Right lobe of liver (tissue), 6 donors: ENCODE data around the gene CC2D2A. TPM values are rescaled to one million over a fixed set of nuclear protein-coding genes. Genes with fewer than 3 reads are reported as not detected.

ENCODE experiments used
- ATAC-seq, 4 donors: fragments of 200-7000 bp; cut with Tn5 transposase; one replicate each; pipeline ENCODE4 v1.9.1; 2020; ENCODE audit warnings: mild to moderate bottlenecking in 4 of 4, moderate library complexity in 4 of 4
- DNase-seq, 3 donors: peaks; one replicate each; pipeline ENCODE4 v3.0.0-alpha.2; 2020
- H3K27ac ChIP-seq, 3 donors: fragments of 200-600 bp; one replicate each; pipeline ENCODE4 v1.8.0; 2022
- H3K27me3 ChIP-seq, 2 donors: fragments of 200-600 bp; one replicate each; pipeline ENCODE4 v1.8.0; 2022
- H3K36me3 ChIP-seq, 4 donors: fragments of 200-600 bp; sonication (generic) in 1 of 4; one replicate each; pipeline versions ENCODE4 v1.5.1 to v1.8.0; 2017 to 2022; ENCODE audit warnings: control low read depth in 1 of 4
- H3K4me1 ChIP-seq, 4 donors: fragments of 200-600 bp; sonication (generic) in 1 of 4; one replicate each; pipeline versions ENCODE4 v1.5.1 to v1.8.0; 2017 to 2022; ENCODE audit warnings: control low read depth in 1 of 4
- H3K4me3 ChIP-seq, 3 donors: fragments of 200-600 bp; one replicate each; pipeline ENCODE4 v1.8.0; 2022
- H3K9me3 ChIP-seq, 4 donors: fragments of 200-600 bp; sonication (generic) in 1 of 4; one replicate each; pipeline versions ENCODE4 v1.5.1 to v1.8.0; 2017 to 2022; ENCODE audit warnings: control low read depth in 1 of 4
- CTCF ChIP-seq, 4 donors: fragments of 200-600 bp in 3 of 4; fragments of 450-650 bp in 1 of 4; IDR thresholded peaks; one replicate each; pipeline versions ENCODE4 v1.5.1 to v1.8.0; 2016 to 2022; ENCODE audit warnings: antibody characterized with exemption in 4 of 4, mild to moderate bottlenecking in 2 of 4
- POLR2A ChIP-seq: fragments of 450-650 bp; IDR thresholded peaks from one replicate; pipeline ENCODE4 v1.6.1; 2017; ENCODE audit warnings: antibody characterized with exemption, mild to moderate bottlenecking
- WGBS: methylation state at CpG from one replicate; pipeline ENCODE4 v1.1.6; 2018; ENCODE audit warnings: low coverage, low lambda C conversion rate; ENCODE audit not compliant: insufficient coverage; ENCODE audit errors: missing lambda C conversion rate; 5-methylcytosine and 5-hydroxymethylcytosine counted together
- intact Hi-C, 2 donors: fragments of 100-400 bp; cut with DNase I; formaldehyde crosslinking; loops; one replicate each; pipeline versions ENCODE4 v1.11.2 to v1.14.1; 2022
- total RNA-seq, 6 experiments: library from RNA; depleted of rRNA in 2 of 6; stranded (reverse); fragments of >200 nt in 2 of 6; fragmentation: NEBNext Ultra II Directional in 3 of 6; extraction: Animal tissue kit (Norgen Biotek cat#: 25700) in 3 of 6; gene quantifications; one replicate each; pipeline versions ENCODE4 v1.1.0 to v1.2.4, GENCODE V29; 2016 to 2023
- donor health status: DM: no; HTN: yes; CAD: no.
- donor health status: DM: no; HTN: no; CAD: no.
- donor health status: DM: no; HTN: no; CAD: no.
- donor health status: DM: no; HTN: yes; CAD: no.
- donor health status: DM: no; HTN: yes; CAD: no.

The CC2D2A gene
- total RNA-seq, 6 experiments from 2014 or later: 1.7 to 6.5 (median 3.2) TPM

GRCh38 chr4:15536552-15537499 is 67.1 kb downstream of the CC2D2A start:
- no peak for DNase-seq
- TF ChIP-seq CTCF (IDR thresholded peaks at IDR 0.05): no peak
- TF ChIP-seq POLR2A: no peak
- Histone ChIP-seq H3K4me1 (no peaks in the 10 kb centered on the region), H3K4me3 (no peak overlapping the region), H3K9me3 (no peaks in the 10 kb centered on the region), H3K27me3 (no peaks in the 10 kb centered on the region), H3K36me3 (peaks cover 0 to 4% (median 0%) of the 10 kb centered on the region in 4 donors), H3K27ac (no peak overlapping the region)
- no peak for ATAC-seq
- intact Hi-C loops: no loop called here
- WGBS: 63% methylated on average over 6 of the region's 7 CpGs

- no peak for ATAC-seq
- WGBS: 96% methylated on average over 5 of the region's 5 CpGs
- no peaks in the 10 kb centered on the region for H3K27me3 ChIP-seq
- H3K4me3 ChIP-seq: no peak overlapping the region
- DNase-seq: no peak
- H3K4me1 ChIP-seq: peaks cover 0 to 8% (median 0%) of the 10 kb centered on the region in 4 donors
- H3K27ac ChIP-seq: no peak overlapping the region
- peaks cover 0 to 4% (median 0%) of the 10 kb centered on the region in 4 donors for H3K36me3 ChIP-seq
- intact Hi-C loops: no loop called here
- no peaks in the 10 kb centered on the region for H3K9me3 ChIP-seq
- TF ChIP-seq POLR2A: no peak
- no peak for TF ChIP-seq CTCF (IDR thresholded peaks at IDR 0.05)
Observed at GRCh38 chr4:15541941-15542340, 72.3 kb downstream of the CC2D2A start.

GRCh38 chr4:15542760-15543159 is 73.1 kb downstream of the CC2D2A start:
- 63% methylated on average over 4 of the region's 7 CpGs for WGBS

GRCh38 chr4:15543537-15544247 is 74.0 kb downstream of the CC2D2A start:
- 81% methylated on average over 6 of the region's 6 CpGs for WGBS
- Histone ChIP-seq H3K36me3 (no peaks in the 10 kb centered on the region), H3K4me3 (no peak overlapping the region), H3K4me1 (peaks cover 0 to 8% (median 0%) of the 10 kb centered on the region in 4 donors), H3K27me3 (no peaks in the 10 kb centered on the region), H3K27ac (no peak overlapping the region), H3K9me3 (no peaks in the 10 kb centered on the region)
- intact Hi-C loops: no loop called here
- TF ChIP-seq CTCF (IDR thresholded peaks at IDR 0.05) (no peak), POLR2A (no peak)
- no peak for DNase-seq
- ATAC-seq: no peak

More at GRCh38 chr4:15542760-15543159, 73.1 kb downstream of the CC2D2A start:
- H3K36me3 ChIP-seq: peaks cover 0 to 4% (median 0%) of the 10 kb centered on the region in 4 donors
- no peak overlapping the region for H3K4me3 ChIP-seq
- H3K4me1 ChIP-seq: peaks cover 0 to 8% (median 0%) of the 10 kb centered on the region in 4 donors
- DNase-seq (no peak), ATAC-seq (peak in 1 of 4 donors; percentile 13)
- H3K9me3 ChIP-seq: no peaks in the 10 kb centered on the region
- no peaks in the 10 kb centered on the region for H3K27me3 ChIP-seq
- H3K27ac ChIP-seq: no peak overlapping the region
- no peak for TF ChIP-seq CTCF (IDR thresholded peaks at IDR 0.05)
- intact Hi-C loops: no loop called here
